H54 (cell line): Measurements from ENCODE around the gene CRACDL.

ENCODE experiments used
- DNase-seq: peaks from one replicate; pipeline ENCODE4 v3.0.0; 2011; ENCODE audit warnings: low spot score, mixed read lengths; ENCODE audit not compliant: insufficient read length
- FAIRE-seq: peaks from 3 replicates; lab custom pipeline; 2011; peaks lifted over from hg19 to GRCh38; lab: Jason Lieb, UNC
- POLR2A ChIP-seq: IDR thresholded peaks from 2 replicates; pipeline ENCODE4 v1.6.1; 2011; ENCODE audit warnings: low read depth, mild to moderate bottlenecking, low read length

CRACDL gene

DNA sequence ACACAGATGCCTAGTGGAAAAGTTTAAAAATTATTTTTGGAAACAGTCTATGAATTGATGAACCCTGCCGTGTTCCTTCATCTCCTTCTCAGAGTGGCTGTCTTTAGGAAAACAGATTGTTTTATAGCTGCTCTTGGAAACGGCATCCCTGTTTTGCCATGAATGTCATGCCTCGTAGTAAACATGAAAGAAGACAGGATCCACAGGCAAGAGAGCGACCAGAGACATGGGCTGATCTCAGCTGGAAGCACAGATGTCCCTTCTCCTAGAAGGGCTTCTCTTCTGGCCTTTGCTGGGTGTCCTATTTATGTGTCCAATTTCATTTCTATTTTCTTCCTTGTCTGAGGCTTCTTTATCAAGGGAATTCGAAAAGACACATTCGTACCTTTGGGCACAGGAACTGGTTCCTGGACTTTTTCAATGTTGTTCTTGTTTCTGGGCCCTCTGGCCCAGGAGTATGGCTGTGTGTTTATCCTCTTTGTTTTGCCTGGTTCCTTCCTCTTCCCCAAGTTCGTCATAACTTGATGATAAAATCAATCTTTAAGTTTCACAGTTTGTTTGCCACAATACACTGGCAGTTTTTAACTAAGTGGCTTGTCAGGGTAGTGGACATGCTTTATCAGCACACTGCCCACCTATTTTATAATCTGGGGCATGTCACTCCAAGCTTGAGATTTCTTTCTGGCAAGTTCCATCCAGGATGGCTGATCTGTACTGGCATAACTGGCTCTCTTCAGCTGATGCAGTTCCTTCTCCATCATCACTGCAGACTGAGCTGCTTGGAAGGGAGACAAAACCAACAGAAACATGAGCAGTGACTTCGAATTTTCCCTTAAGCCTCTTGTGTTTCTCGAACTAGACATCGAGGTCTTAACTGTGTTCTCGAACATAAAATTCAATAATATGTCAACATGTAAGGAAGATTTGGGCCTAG, 141.9 kb downstream of the CRACDL start:
- TF ChIP-seq POLR2A = no peak
- DNase-seq (no peak), FAIRE-seq (no peak)

DNA sequence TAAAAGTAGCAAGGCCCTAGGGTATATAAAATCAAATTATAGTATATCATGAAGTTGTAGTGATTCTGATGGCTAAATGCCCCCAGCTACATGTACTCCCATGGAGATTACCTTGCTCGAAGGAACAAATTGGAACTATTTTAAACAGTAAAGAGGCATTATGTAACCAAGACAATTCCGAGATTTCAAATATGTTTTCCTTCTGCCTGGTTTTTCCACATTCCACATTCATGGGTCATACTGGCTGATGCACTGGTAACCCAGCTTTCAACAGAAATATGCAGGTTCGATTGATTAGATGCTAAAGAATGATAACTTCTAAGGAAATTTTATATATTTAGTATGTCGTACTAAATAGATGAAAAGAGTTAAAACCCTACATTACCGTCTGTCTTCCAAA, 142.8 kb downstream of the CRACDL start:
- DNase-seq (no peak), FAIRE-seq (no peak)
- no peak for TF ChIP-seq POLR2A

DNA sequence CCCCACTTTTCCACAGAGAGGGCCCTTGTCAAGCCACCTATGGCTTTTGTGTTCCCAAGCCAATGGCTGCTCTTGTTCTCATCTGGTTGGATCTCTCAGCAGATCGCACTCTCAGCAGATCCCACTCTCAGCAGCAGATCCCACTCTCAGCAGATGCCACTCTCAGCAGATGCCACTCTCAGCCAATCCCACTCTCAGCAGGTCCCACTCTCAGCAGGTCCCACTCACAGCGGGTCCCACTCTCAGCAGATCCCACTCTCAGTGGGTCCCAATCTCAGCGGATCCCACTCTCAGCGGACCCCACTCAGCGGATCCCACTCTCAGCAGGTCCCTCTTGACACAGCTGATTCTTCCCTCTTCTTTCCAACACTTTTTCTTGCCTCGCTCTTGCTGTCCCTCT, 145.8 kb downstream of the CRACDL start:
- DNase-seq (no peak), FAIRE-seq (no peak)
- TF ChIP-seq POLR2A = no peak

DNA sequence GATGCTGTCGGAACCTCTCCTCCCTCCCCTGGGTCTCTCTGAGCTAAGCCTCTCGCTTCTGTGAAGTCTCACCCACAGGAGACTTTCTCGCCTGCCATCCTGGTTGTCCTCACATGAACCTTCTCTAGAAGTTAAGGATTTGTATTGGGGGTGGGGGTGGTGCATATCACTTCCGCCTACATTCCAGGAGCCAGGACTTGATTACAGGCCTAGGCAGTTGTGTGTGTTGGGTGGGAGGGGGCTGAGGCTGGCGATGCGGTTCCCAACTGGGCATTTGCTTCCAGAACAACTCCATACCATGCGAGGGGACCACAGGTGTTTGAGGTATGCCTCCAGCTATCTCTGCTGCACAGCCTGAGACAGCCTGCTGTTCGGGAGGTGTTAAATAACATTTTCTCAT, 148.3 kb downstream of the CRACDL start:
- FAIRE-seq (no peak), DNase-seq (no peak)
- TF ChIP-seq POLR2A = no peak

DNA sequence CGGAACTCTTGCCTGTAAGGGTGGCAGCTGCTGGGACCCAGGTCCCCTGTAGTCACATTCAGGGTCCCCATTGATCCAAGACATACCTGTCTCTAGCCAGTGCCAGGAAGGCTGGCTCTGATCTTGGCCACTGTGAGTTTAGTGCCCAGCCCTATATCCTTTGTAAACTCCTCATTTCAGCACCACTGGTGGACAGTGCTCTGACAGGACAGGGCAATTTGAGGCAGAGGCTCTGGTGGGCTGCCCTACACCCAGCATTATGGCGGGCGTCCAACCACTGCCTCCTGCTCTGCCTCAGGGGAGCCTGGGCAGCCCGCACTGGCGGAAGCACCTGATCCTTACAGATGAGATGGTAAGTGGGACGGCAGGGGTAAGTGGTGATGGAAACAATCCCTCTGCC, 149.8 kb downstream of the CRACDL start:
- DNase-seq = no peak
- TF ChIP-seq POLR2A = no peak
- FAIRE-seq = no peak

DNA sequence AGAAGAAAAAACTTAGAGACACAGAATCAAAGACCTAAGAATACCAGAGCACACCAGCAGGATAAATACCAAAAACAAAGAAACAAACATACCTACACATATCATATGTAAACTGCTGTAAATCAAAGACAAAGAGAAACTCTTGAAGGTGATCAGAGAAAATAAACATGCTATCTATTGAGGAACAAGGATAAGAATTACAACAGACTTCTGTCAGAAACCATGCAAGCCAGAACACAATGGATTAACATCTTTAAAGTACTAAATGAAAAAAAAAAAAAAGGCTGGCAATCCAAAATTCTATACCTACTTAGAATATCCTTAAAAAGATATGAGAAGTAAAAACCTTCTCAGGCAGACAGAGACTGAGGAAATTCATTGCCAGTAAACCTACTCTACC, 153.5 kb downstream of the CRACDL start:
- no peak for TF ChIP-seq POLR2A
- DNase-seq (no peak), FAIRE-seq (no peak)

DNA sequence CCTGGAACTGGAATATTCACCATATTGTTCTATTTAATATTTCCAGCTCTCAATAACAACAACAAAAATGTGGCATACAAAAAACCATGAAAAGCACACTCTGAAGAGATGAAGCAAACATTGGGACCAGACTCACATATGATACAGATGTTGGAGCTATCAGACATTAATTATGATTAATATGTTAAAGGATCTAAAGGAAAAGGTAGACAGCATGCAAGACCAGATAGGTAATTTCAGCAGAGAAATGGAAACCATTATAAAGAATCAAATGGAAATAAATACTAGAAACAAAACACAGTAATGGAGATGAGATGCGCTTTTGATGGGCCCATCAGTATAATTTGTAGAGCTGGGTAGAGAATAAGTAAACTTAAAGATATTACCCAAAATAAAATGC, 154.2 kb downstream of the CRACDL start:
- FAIRE-seq = no peak
- no peak for DNase-seq
- no peak for TF ChIP-seq POLR2A

DNA sequence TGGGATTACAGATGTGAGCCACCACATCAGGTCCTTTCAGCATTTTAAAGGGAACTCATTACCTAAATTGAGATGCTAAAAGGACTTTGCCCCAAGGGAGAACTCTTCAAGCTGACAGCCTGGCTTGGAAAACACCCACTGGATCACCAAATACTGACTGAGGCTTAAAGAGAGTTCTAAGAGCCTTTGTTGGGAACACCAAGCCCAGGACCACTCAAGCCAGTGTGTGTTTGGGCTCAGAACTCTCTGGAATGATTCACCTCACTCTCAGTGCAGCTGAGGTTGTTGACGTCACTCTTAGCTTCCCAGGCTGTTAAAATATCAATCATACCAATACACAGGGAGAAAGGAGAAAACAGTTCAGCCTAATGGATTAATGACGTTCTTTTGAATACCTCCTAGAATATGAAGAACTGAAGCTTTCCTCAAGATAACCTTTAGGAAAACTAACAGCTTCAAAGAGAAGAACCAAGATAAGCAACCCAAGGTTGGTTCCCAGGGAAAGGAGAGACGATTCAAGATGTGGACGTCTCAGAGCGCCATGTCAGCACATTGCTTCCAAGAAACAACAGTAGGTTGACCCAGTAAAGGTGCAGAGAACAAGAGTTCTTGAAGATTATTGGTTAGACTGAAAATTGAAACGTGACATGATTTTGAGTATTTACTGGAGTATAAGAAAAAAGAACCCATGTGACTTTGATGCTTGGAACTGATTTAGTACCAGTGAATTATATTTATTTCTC, 157.1 kb downstream of the CRACDL start:
- no peak for FAIRE-seq
- TF ChIP-seq POLR2A = no peak
- DNase-seq = no peak

DNA sequence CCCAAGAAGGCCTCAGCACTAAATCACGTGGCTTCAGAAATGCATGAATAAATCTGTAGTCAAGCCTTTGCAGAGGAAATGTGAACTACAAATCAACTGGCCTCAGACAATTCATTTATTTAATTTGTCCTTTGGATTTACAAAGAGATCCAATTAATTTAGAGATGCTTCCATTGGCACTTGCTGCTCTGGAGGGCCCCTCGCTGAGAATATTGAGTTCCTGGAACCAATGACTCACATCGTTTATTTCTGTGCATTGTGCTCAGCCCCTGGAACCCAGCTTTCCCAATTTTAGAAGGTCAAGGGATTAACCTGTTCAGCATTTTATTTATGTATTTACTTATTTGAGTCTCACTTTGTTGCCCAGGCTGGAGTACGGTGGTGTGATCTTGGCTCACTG, 157.9 kb downstream of the CRACDL start:
- no peak for FAIRE-seq
- no peak for TF ChIP-seq POLR2A

DNA sequence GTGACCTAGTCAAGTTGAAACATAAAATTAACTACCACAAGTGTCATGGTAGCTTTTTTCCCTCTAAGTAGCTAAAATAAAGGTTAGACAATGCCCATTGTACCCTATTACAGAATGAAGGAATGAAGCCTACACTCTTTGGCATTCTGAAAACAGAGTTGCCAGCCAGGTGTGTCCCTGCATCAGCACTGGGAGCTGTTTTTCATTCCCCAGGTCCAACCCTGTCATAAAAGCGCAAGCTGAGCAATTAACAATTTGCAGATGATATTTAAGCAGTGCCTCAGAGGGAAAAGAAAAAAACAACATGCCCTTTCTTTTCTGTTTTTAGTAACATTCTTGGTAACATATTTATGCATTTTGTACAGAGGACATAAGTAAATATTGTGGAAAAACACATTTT, 158.3 kb downstream of the CRACDL start:
- TF ChIP-seq POLR2A = no peak
- no peak for DNase-seq
- no peak for FAIRE-seq

More for the DNA sequence above, 157.9 kb downstream of the CRACDL start:
- DNase-seq = no peak

DNA sequence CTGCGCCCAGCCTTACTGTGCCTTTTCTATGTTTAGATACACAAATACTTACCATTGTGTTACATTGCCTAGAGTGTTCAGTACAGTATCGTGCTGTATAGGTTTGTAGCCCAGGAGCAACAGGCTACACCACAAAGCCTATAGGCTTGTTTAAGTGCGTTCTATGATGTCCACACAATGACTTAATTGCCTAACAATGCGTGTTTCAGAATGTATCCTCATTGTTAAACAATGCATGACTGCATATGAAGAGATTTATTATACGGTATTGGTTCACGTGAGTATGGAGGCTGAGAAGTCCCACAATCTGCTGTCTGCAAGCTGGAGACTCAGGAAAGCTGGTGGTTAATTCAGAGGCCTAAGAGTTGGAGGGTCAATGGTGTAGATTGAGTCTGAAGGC, 158.9 kb downstream of the CRACDL start:
- FAIRE-seq (no peak), DNase-seq (no peak)
- no peak for TF ChIP-seq POLR2A

DNA sequence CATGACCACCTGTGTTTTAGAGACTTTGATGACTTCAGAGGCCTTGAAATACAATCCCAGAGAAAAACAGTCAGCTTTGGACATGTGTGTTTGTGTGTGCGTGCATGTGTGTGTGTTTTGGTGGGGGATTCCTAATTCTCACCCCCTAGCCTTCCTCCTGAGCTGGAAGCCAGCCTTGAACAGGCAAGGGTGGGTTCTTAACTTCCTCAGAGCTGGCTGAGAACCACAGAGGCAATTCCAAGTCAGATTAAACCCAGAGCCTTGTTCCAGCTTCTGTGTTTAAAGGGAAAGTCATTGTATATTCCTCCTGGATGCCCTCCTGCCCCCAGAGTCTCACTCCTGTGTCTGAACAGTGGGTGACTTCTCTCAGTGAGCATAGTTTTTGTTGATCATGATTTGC, 159.9 kb downstream of the CRACDL start:
- FAIRE-seq (no peak), DNase-seq (no peak)
- TF ChIP-seq POLR2A = no peak

DNA sequence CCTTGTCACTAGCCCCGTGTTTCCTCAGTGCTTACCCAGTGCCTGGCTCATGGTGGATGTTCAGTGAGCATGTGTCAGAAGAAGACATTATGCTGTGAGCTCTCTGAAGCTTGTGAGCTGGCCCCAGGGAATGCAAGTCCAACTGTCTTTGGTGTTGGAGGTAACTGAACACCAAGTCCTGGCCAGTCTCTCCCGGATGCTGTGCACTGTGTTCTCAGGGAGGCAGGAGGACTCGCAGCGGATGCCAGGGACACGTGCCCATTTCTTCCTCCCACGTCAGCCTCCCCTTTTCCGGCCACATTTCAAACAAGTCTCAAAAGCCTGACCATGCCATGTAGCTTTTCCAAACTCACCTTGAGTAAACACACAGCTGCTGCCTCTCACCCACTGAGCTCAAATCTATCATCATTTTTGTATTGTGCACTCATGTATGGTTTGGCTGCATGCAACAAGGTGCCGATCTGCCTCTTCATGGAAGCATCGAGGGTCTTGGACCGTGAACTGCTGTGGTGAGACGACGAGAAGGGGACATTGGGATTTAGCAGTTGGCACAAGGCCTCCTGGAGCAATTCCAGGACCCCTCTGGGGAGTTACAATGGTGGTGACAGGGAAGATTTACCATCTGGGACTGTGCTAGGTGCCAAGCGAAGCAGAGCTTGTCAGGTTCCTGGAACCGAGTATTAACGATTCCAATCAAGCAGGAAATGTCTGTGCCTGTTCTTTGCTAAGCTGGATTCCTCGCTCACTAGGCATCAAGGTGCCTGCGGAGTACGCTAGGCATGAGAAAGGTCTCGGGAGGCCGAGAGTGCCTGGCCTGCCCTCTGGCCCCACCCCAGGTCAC, 160.7 kb downstream of the CRACDL start:
- no peak for DNase-seq
- no peak for FAIRE-seq
- no peak for TF ChIP-seq POLR2A

DNA sequence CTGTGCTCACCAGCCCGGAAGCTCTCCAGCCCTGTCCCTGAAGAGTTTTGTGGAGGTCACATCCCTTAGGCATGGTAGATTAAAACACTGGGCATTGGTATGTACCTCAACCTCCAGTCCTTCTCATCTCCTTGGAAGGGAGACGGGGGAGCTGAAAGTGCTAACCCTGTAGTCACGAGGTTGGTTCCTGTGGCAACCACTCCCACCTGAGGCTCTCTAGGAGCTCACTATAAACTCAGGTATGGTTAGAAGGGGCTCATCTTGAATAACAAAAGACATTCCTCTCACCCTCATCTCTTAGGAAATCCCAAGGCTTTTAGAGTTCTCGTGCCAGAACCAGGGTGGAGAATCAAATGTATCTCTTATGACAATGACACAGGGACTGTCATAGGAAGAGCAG, 162.1 kb downstream of the CRACDL start:
- FAIRE-seq = no peak
- no peak for TF ChIP-seq POLR2A
- no peak for DNase-seq

DNA sequence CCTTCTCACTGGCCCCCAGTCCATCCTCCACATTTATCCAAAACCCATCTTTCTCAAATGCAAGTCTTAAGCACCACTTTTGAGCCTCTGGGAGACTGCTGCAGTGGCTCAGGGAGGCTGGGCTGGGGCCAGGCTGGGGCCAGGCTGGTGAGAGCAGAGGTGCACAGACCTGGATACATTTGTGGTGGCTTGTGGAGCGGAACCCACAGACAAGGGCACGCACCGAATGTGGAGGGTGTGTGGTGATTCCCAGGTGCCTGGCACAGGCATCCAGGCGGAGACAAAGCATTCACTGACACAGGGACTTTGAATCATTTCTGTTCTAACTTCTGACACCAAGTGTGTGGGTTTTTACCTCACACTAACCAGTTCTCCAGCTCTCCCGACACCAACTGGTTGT, 162.9 kb downstream of the CRACDL start:
- FAIRE-seq (no peak), DNase-seq (no peak)

More for the DNA sequence above, 162.9 kb downstream of the CRACDL start:
- TF ChIP-seq POLR2A = no peak
